Gastroesophageal sphincter (tissue), 3 donors: Measurements from ENCODE around the gene IL9R.
"Not testable (repeated sequence)": the region's sequence is repeated elsewhere in the genome, so short reads cannot be mapped to it uniquely, and the experiment has no call there.

ENCODE experiments used
- EP300 ChIP-seq: sonication (generic); formaldehyde crosslinking; IDR thresholded peaks from one replicate; pipeline ENCODE4 v1.6.1; 2017; ENCODE audit warnings: antibody characterized with exemption, mild to moderate bottlenecking
- POLR2A ChIP-seq, 2 donors: fragments of 450-650 bp; IDR thresholded peaks; one replicate each; pipeline ENCODE4 v1.6.1; 2017; ENCODE audit warnings: antibody characterized with exemption in 2 of 2, mild to moderate bottlenecking in 2 of 2, moderate library complexity in 1 of 2
- POLR2AphosphoS5 ChIP-seq: sonication (generic); formaldehyde crosslinking; IDR thresholded peaks from one replicate; pipeline ENCODE4 v1.6.1; 2017; ENCODE audit warnings: antibody characterized with exemption
- TF ChIP-seq, protein P1 (sequence below), 4 experiments: fragments of 200-600 bp in 2 of 4; fragments of 450-650 bp in 2 of 4; sonication (generic) in 1 of 4; IDR thresholded peaks; one replicate each; pipeline ENCODE4 v1.5.1; 2017 to 2019; ENCODE audit warnings: antibody characterized with exemption in 4 of 4, mild to moderate bottlenecking in 2 of 4, moderate library complexity in 2 of 4

DNA sequence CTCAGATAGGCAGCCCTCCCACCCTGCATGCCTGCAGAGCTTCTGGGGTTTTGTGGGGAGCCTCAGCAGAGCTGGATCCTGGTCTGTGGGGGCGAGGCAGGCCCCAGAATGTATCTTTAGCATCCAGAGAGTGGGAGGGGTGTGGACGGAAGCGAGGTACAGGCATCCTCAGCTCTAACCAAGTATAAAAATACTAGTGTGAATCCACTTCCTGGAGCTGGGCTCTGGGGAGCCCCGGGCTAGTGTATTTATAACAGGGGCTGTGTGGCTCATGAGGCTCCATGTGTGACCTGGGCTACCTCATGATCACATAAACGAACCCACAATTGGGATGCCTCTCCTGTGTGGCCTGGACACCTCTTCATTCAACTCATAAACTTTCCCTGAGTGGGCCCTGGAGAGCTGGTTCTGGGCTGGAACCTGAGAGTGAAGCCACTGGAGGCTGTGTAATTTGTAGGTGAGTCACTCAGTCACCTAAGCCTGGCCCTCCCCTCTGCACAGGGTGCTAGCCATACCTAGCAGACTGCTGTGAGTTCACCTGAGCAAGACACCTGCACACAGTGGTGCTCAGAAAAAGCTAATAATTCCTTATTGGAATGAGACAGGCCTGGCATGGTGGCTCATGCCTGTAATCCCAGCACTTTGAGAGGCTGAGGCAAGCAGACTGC is 15.9 kb downstream of the IL9R start:
- TF ChIP-seq, protein P1, sequence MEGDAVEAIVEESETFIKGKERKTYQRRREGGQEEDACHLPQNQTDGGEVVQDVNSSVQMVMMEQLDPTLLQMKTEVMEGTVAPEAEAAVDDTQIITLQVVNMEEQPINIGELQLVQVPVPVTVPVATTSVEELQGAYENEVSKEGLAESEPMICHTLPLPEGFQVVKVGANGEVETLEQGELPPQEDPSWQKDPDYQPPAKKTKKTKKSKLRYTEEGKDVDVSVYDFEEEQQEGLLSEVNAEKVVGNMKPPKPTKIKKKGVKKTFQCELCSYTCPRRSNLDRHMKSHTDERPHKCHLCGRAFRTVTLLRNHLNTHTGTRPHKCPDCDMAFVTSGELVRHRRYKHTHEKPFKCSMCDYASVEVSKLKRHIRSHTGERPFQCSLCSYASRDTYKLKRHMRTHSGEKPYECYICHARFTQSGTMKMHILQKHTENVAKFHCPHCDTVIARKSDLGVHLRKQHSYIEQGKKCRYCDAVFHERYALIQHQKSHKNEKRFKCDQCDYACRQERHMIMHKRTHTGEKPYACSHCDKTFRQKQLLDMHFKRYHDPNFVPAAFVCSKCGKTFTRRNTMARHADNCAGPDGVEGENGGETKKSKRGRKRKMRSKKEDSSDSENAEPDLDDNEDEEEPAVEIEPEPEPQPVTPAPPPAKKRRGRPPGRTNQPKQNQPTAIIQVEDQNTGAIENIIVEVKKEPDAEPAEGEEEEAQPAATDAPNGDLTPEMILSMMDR (IDR thresholded peaks at IDR 0.05) = not testable (repeated sequence)
- TF ChIP-seq EP300; POLR2AphosphoS5; POLR2A (IDR thresholded peaks at IDR 0.05): not testable (repeated sequence)
